K562 (cell line): ENCODE data around the gene MTRF1L. TPM values are rescaled to one million over a fixed set of nuclear protein-coding genes. Genes with fewer than 3 reads are reported as not detected.

ENCODE experiments used
- ADNP ChIP-seq: fragments of 200-800 bp; sonication (Bioruptor generic); IDR thresholded peaks from 2 replicates; pipeline ENCODE4 v1.6.1; 2016; ENCODE audit warnings: missing genetic modification characterization, missing compliant biosample characterization
- ARID3B ChIP-seq: fragments of 250-450 bp; sonication (Bioruptor Pico); IDR thresholded peaks from 2 replicates; pipeline ENCODE4 v1.4.0; 2020; ENCODE audit warnings: borderline replicate concordance
- FOXK2 ChIP-seq, 2 experiments: fragments of 450-650 bp; IDR thresholded peaks in 1 of 2; conservative IDR thresholded peaks in 1 of 2; 2 replicates each; pipeline ENCODE4 v1.6.1; 2016; ENCODE audit warnings: low read depth in 2 of 2, mild to moderate bottlenecking in 1 of 2
- GATA2 ChIP-seq: sonication (generic); formaldehyde crosslinking; IDR thresholded peaks from 2 replicates; pipeline ENCODE4 v1.4.0; 2020; ENCODE audit warnings: mild to moderate bottlenecking, missing genetic modification reagents
- HMBOX1 ChIP-seq: sonication (generic); IDR thresholded peaks from 2 replicates; pipeline ENCODE4 v1.6.1; 2016
- HNRNPUL1 ChIP-seq: fragments of 200-400 bp; formaldehyde crosslinking; IDR thresholded peaks from 2 replicates; pipeline ENCODE4 v1.6.1; 2017; ENCODE audit warnings: low read length
- PCBP1 ChIP-seq: fragments of 200-400 bp; formaldehyde crosslinking; IDR thresholded peaks from 2 replicates; pipeline ENCODE4 v1.6.1; 2018; ENCODE audit warnings: mild to moderate bottlenecking, low read depth, low read length; ENCODE audit not compliant: poor library complexity, severe bottlenecking
- U2AF2 ChIP-seq: fragments of 200-400 bp; formaldehyde crosslinking; optimal IDR thresholded peaks from 2 replicates; pipeline ENCODE3; 2017; ENCODE audit warnings: low read depth, mild to moderate bottlenecking, low read length
- WHSC1 ChIP-seq: IDR thresholded peaks from one replicate; pipeline ENCODE4 v1.6.1; 2012; ENCODE audit warnings: low read length, control low read depth, inconsistent platforms
- ZBED1 ChIP-seq: IDR thresholded peaks from 2 replicates; pipeline ENCODE4 v1.6.1; 2014
- ZBTB5 ChIP-seq: fragments of 450-650 bp; IDR thresholded peaks from 2 replicates; pipeline ENCODE4 v1.6.1; 2017; ENCODE audit warnings: antibody characterized with exemption
- ZNF12 ChIP-seq: sonication (generic); formaldehyde crosslinking; IDR thresholded peaks from 2 replicates; pipeline ENCODE4 v1.4.0; 2020; ENCODE audit warnings: mild to moderate bottlenecking, missing genetic modification reagents
- ZNF583 ChIP-seq: fragments of 250-450 bp; sonication (Bioruptor Pico); IDR thresholded peaks from 2 replicates; pipeline ENCODE4 v1.4.0; 2020
- polyA plus RNA-seq, 8 experiments: library from polyadenylated mRNA; depleted of rRNA in 4 of 8; stranded (reverse) in 5 of 8; unstranded in 3 of 8; fragments of >200 nt; fragmentation: Nextera tagmentation in 2 of 8; fragmentation: Illumina TruSeq in 1 of 8; extraction: Ambion mirVana in 2 of 8; extraction: Trizol in 1 of 8; gene quantifications; 2 replicates each; pipeline versions ENCODE4 v1.2.1 to v1.2.3, GENCODE V29; 2011 to 2014; ENCODE audit warnings: inconsistent platforms in 1 of 8, missing spikeins in 1 of 8
- total RNA-seq, 7 experiments: library from RNA; depleted of rRNA in 6 of 7; stranded (reverse); fragments of >200 nt in 6 of 7; fragmentation: Illumina TruSeq in 2 of 7; extraction: Trizol in 2 of 7; gene quantifications; 2 replicates each; pipeline versions ENCODE4 v1.2.1 to v1.2.3, GENCODE V29; 2011 to 2021; ENCODE audit warnings: low replicate concordance in 1 of 7
- TF ChIP-seq, protein P1 (sequence below): fragments of 450-650 bp; formaldehyde crosslinking; IDR thresholded peaks from 2 replicates; pipeline ENCODE4 v1.4.0; 2020; ENCODE audit warnings: mild to moderate bottlenecking, moderate library complexity
- TF ChIP-seq, protein P2 (sequence below): fragments of 450-650 bp; IDR thresholded peaks from 2 replicates; pipeline ENCODE4 v1.6.1; 2018; ENCODE audit warnings: mild to moderate bottlenecking, low read depth; ENCODE audit not compliant: partially characterized antibody
- TF ChIP-seq, protein P3 (sequence below): fragments of 150-350 bp; conservative IDR thresholded peaks from 2 replicates; pipeline ENCODE4 v1.6.1; 2014; ENCODE audit warnings: low read length

MTRF1L gene
- total and polyA plus RNA-seq, 9 of the 15 experiments (the other 6 are each of a cell fraction or from before 2014, with no cell fraction given), result 10.7 to 34.0 (median 30.2) TPM

- TF ChIP-seq PCBP1, result peak; percentile 30
- TF ChIP-seq WHSC1, result no peak
- TF ChIP-seq, protein P1, sequence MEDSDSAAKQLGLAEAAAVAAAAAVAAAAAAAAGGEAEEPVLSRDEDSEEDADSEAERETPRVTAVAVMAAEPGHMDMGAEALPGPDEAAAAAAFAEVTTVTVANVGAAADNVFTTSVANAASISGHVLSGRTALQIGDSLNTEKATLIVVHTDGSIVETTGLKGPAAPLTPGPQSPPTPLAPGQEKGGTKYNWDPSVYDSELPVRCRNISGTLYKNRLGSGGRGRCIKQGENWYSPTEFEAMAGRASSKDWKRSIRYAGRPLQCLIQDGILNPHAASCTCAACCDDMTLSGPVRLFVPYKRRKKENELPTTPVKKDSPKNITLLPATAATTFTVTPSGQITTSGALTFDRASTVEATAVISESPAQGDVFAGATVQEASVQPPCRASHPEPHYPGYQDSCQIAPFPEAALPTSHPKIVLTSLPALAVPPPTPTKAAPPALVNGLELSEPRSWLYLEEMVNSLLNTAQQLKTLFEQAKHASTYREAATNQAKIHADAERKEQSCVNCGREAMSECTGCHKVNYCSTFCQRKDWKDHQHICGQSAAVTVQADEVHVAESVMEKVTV (CRISPR knock-in tag), result no peak; the same call in 1 of the 2 replicates
- no peak for TF ChIP-seq HMBOX1
- TF ChIP-seq HNRNPUL1, result no peak
- TF ChIP-seq ADNP (tag), result no peak
- peak; percentile 54 to 68; a peak in 2 of 4 replicates for TF ChIP-seq FOXK2 (conservative IDR thresholded peaks at IDR 0.05 in 1 of 2, IDR thresholded peaks at IDR 0.05 in 1 of 2; ENCODE audit: low read depth in 2 of 2)
- TF ChIP-seq, protein P2, sequence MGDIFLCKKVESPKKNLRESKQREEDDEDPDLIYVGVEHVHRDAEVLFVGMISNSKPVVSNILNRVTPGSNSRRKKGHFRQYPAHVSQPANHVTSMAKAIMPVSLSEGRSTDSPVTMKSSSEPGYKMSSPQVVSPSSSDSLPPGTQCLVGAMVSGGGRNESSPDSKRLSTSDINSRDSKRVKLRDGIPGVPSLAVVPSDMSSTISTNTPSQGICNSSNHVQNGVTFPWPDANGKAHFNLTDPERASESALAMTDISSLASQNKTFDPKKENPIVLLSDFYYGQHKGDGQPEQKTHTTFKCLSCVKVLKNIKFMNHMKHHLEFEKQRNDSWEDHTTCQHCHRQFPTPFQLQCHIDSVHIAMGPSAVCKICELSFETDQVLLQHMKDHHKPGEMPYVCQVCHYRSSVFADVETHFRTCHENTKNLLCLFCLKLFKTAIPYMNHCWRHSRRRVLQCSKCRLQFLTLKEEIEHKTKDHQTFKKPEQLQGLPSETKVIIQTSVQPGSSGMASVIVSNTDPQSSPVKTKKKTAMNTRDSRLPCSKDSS, result no peak
- no peak for TF ChIP-seq U2AF2
- TF ChIP-seq ZNF583, result no peak
- TF ChIP-seq ARID3B (CRISPR knock-in tag), result no peak
- no peak for TF ChIP-seq ZBED1
- TF ChIP-seq GATA2, result peak; percentile 53; the same call in 1 of the 2 replicates
- TF ChIP-seq, protein P3, sequence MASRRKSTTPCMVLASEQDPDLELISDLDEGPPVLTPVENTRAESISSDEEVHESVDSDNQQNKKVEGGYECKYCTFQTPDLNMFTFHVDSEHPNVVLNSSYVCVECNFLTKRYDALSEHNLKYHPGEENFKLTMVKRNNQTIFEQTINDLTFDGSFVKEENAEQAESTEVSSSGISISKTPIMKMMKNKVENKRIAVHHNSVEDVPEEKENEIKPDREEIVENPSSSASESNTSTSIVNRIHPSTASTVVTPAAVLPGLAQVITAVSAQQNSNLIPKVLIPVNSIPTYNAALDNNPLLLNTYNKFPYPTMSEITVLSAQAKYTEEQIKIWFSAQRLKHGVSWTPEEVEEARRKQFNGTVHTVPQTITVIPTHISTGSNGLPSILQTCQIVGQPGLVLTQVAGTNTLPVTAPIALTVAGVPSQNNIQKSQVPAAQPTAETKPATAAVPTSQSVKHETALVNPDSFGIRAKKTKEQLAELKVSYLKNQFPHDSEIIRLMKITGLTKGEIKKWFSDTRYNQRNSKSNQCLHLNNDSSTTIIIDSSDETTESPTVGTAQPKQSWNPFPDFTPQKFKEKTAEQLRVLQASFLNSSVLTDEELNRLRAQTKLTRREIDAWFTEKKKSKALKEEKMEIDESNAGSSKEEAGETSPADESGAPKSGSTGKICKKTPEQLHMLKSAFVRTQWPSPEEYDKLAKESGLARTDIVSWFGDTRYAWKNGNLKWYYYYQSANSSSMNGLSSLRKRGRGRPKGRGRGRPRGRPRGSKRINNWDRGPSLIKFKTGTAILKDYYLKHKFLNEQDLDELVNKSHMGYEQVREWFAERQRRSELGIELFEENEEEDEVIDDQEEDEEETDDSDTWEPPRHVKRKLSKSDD, result no peak
- no peak for TF ChIP-seq ZBTB5
- TF ChIP-seq ZNF12 (CRISPR knock-in tag), result no peak
These were observed at the start of gene MTRF1L (continued) for GRCh38 chr6:153002613-153003365.
